Measurements from ENCODE around the gene NUCKS1. TPM values are rescaled to one million over a fixed set of nuclear protein-coding genes. Genes with fewer than 3 reads are reported as not detected.

NUCKS1 gene
- total RNA-seq, 2 experiments from 2014 or later = 80.6 to 84.7 TPM

DNA sequence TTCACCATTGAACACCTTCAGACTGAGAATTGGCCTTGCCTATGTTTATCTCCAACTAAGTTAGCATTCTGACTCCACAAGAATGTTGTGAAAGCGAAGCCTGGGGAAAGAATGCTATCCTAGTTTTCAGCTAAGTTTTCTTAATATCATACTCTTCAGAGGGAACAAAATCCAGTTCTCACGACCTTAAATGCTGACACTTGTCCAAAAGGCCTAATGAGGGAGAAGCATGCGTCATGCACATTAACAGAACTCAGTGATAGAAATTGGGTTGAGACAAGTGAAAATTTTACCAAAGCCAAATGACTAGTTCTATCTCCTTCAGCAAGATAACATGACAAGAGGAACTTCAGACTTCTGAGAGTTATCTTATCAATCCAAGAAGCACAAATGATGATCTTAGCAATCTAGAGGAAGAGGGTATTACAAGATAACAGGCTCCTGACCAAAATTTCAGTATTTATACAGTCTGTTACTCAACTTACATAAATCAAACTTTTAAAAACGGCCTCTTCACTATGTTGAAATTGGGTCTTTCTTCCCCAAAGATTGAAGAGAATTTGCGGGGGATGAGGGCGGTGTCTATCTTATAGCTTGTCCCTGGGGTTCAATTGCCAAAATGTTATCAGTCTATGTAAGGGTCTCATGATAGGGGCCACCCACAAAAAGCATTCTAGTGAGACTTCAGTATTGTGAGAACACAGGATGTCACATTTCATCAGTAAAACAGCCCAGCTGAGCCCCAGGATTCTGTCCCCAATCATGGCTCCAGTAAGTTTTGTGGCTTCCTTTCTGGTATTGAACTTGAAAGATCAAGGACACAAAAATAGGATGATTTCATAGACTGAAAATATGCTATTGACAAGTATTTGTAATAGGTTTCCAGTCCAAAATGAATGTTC, 43.1 kb downstream of the NUCKS1 start:
- H3K4me3 Mint-ChIP-seq = no peak overlapping the region
- H3K27ac Mint-ChIP-seq = no peak overlapping the region
- no peaks in the 10 kb centered on the region for H3K27me3 Mint-ChIP-seq
- no peak overlapping the region for H3K4me3 ChIP-seq (ENCODE audit: low read length)
- TF ChIP-seq CTCF (IDR thresholded peaks at IDR 0.05) = no peak
- no peak overlapping the region for H3K27ac ChIP-seq (ENCODE audit: low read depth in 1 of 2, low read length in 2 of 2)
- peaks cover 7% of the 10 kb centered on the region for H3K36me3 ChIP-seq (ENCODE audit: insufficient read depth, low read length)
- POLR2A ChIA-PET = no interaction called here
- CTCF ChIA-PET = interaction anchor here (0.7 kb wide), 1 partner anchor 18 kb away, joined by 3 read pairs; no protein-coding TSS in a partner anchor
- no peaks in the 10 kb centered on the region for H3K27me3 ChIP-seq (ENCODE audit: control insufficient read depth in 1 of 2, insufficient read depth in 2 of 2, low read length in 2 of 2)
- H3K4me1 ChIP-seq (ENCODE audit: insufficient read depth, low read length) = no peaks in the 10 kb centered on the region
- H3K4me1 Mint-ChIP-seq (ENCODE audit: low read depth) = peaks cover 28% of the 10 kb centered on the region
- H3K9me3 Mint-ChIP-seq = no peaks in the 10 kb centered on the region
- H3K36me3 Mint-ChIP-seq (ENCODE audit: low read depth) = peaks cover 27% of the 10 kb centered on the region
- no peak for DNase-seq
- intact Hi-C loops (cut with DNase I, micrococcal nuclease) = no loop called here
- ATAC-seq (ENCODE audit: poor library complexity) = no peak
- H3K9me3 ChIP-seq (ENCODE audit: control insufficient read depth in 1 of 2, insufficient read depth in 1 of 2, low read length in 2 of 2) = no peaks in the 10 kb centered on the region

DNA sequence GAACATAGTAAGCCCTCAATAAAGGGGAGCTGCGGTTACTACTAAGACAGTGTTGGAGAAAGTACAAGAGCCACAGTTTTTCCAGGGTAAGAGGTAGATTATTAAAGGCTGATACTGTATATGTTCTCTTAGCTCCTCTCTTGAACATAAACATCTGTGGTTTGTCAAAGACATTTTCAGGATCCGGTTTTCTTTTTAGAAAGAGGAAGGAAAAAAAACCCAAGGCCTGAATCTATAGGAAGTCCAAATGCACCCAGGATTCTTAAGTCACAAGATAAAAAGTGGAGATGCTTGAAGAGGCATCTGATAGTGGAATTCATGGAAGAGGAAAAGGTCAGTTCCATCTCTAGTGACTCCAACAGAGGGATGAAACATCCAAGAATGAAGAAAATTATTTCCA, 45.1 kb downstream of the NUCKS1 start:
- intact Hi-C loops (cut with DNase I, micrococcal nuclease) = no loop called here
- ATAC-seq (ENCODE audit: poor library complexity) (no peak), DNase-seq (no peak)
- Histone ChIP-seq H3K4me1 (ENCODE audit: insufficient read depth, low read length) (no peaks in the 10 kb centered on the region), H3K9me3 (ENCODE audit: control insufficient read depth in 1 of 2, insufficient read depth in 1 of 2, low read length in 2 of 2) (no peaks in the 10 kb centered on the region), H3K27ac (ENCODE audit: low read depth in 1 of 2, low read length in 2 of 2) (no peak overlapping the region), H3K27me3 (ENCODE audit: control insufficient read depth in 1 of 2, insufficient read depth in 2 of 2, low read length in 2 of 2) (no peaks in the 10 kb centered on the region), H3K36me3 (ENCODE audit: insufficient read depth, low read length) (peaks cover 6% of the 10 kb centered on the region), H3K4me3 (ENCODE audit: low read length) (no peak overlapping the region)
- H3K4me3 Mint-ChIP-seq = no peak overlapping the region
- ChIA-PET CTCF (no interaction called here), POLR2A (no interaction called here)
- no peaks in the 10 kb centered on the region for H3K9me3 Mint-ChIP-seq
- peaks cover 21% of the 10 kb centered on the region for H3K36me3 Mint-ChIP-seq (ENCODE audit: low read depth)
- no peaks in the 10 kb centered on the region for H3K27me3 Mint-ChIP-seq
- peaks cover 17% of the 10 kb centered on the region for H3K4me1 Mint-ChIP-seq (ENCODE audit: low read depth)
- no peak for TF ChIP-seq CTCF (IDR thresholded peaks at IDR 0.05)
- no peak overlapping the region for H3K27ac Mint-ChIP-seq

DNA sequence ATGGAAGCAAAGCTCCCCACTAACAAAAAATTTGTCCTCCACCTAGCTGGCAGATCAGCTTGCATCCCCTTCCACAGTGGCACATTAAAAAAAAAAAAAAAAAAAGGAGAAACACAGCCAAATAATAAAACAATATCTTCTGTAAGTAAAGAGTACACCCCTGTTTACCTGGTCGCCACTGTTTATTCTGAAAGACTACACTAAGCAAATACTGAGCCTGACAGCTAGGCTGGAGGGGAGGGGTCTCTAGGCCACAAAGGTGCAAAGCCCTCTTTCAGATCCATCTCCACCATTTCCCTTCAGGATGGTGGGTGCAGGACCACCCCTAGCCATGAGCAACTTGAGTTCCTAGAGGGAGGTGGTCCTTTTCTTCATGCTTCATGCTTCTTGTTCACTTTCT, 46.9 kb downstream of the NUCKS1 start:
- ChIA-PET CTCF (interaction anchor here (0.8 kb wide), 1 partner anchor 8 kb away, joined by 3 read pairs; no protein-coding TSS in a partner anchor), POLR2A (interaction anchor here (0.7 kb wide), 1 partner anchor 11 kb away, joined by 3 read pairs; no protein-coding TSS in a partner anchor)
- TF ChIP-seq CTCF (IDR thresholded peaks at IDR 0.05) = no peak
- H3K9me3 Mint-ChIP-seq = no peaks in the 10 kb centered on the region
- intact Hi-C loops (cut with DNase I, micrococcal nuclease) = no loop called here
- DNase-seq (no peak), ATAC-seq (ENCODE audit: poor library complexity) (no peak)
- H3K4me3 Mint-ChIP-seq = no peak overlapping the region
- H3K36me3 ChIP-seq (ENCODE audit: insufficient read depth, low read length) = peaks cover 3% of the 10 kb centered on the region
- H3K9me3 ChIP-seq (ENCODE audit: control insufficient read depth in 1 of 2, insufficient read depth in 1 of 2, low read length in 2 of 2) = no peaks in the 10 kb centered on the region
- no peak overlapping the region for H3K27ac ChIP-seq (ENCODE audit: low read depth in 1 of 2, low read length in 2 of 2)
- H3K27me3 ChIP-seq (ENCODE audit: control insufficient read depth in 1 of 2, insufficient read depth in 2 of 2, low read length in 2 of 2) = no peaks in the 10 kb centered on the region
- no peaks in the 10 kb centered on the region for H3K27me3 Mint-ChIP-seq
- no peak overlapping the region for H3K4me3 ChIP-seq (ENCODE audit: low read length)
- peaks cover 17% of the 10 kb centered on the region for H3K4me1 Mint-ChIP-seq (ENCODE audit: low read depth)
- no peak overlapping the region for H3K27ac Mint-ChIP-seq
- peaks cover 14% of the 10 kb centered on the region for H3K36me3 Mint-ChIP-seq (ENCODE audit: low read depth)
- no peaks in the 10 kb centered on the region for H3K4me1 ChIP-seq (ENCODE audit: insufficient read depth, low read length)

Measured in CD4-positive, alpha-beta T cell (primary cell).